Measurements from ENCODE around the gene IFITM10.

Gene IFITM10

DNA sequence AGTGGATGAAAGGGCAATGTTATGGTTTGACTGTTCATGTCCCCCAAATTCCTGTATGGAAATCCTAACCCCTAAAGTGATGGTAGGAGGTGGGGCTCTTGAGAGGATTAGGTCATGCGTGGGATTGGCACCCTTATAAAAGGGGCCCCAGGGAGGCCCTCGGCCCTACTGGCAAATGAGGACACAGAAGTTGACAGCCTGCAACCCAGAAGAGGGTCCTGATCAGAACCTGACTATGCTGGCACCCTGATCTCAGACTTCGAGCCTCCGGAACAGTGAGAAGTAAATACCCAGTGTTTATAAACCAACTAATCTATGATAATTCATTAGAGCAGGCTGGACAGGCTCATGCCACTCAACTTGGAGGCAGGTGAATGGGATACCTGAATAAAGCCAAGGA lies 8.7 kb downstream of the IFITM10 start:
- H3K4me1 ChIP-seq, result peaks cover 0 to 10% (median 8%) of the 10 kb centered on the region in 4 donors
- H3K9me3 ChIP-seq, result peaks cover 0 to 8% (median 6%) of the 10 kb centered on the region in 3 donors
- no peaks in the 10 kb centered on the region for H3K36me3 ChIP-seq
- H3K27me3 ChIP-seq, result peaks cover 0 to 4% of the 10 kb centered on the region in 2 donors
- intact Hi-C loops (cut with DNase I; ENCODE audit: low total_unique reads), result no loop called here
- no peak overlapping the region for H3K4me3 ChIP-seq
- TF ChIP-seq, protein P1, sequence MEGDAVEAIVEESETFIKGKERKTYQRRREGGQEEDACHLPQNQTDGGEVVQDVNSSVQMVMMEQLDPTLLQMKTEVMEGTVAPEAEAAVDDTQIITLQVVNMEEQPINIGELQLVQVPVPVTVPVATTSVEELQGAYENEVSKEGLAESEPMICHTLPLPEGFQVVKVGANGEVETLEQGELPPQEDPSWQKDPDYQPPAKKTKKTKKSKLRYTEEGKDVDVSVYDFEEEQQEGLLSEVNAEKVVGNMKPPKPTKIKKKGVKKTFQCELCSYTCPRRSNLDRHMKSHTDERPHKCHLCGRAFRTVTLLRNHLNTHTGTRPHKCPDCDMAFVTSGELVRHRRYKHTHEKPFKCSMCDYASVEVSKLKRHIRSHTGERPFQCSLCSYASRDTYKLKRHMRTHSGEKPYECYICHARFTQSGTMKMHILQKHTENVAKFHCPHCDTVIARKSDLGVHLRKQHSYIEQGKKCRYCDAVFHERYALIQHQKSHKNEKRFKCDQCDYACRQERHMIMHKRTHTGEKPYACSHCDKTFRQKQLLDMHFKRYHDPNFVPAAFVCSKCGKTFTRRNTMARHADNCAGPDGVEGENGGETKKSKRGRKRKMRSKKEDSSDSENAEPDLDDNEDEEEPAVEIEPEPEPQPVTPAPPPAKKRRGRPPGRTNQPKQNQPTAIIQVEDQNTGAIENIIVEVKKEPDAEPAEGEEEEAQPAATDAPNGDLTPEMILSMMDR (IDR thresholded peaks at IDR 0.05), result no peak
- no peak overlapping the region for H3K27ac ChIP-seq
- peak in 1 of 2 donors; percentile 55 for DNase-seq

DNA sequence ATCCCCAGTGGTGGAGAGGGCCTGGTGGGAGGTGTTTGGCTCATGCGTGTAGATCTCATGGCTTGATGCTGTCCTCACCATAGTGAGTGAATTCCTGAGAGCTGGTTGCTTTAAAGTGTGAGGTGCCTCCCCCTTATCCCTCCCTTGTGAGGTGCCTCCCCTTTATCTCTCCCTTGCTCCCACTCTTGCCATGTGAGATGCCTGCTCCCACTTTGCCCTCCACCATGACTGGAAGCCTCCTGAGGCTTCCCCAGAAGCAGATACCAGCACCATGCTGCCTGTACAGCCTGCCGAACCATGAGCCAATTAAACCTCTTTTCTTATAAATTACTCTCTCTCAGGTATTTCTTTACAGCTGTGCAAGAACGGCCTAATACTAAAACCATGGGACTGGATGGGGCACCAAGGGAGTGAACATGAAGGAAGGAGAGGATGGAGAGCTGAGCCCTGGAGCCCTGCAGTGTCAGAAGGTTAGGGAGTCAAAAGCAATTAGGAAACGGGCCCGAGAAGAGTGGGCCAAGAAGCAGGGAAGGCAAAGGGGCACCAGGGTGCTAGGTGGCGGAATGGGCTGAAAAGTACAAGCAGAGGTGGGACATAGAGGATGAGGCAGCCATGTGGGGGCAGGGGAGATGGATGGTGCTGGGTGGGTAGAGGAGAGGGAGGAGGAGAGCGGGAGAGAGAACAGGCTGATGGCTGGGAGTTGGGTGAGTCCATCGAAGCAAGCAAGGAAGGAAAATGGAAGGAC lies 9.4 kb downstream of the IFITM10 start:
- H3K4me1 ChIP-seq, result peaks cover 0 to 8% (median 6%) of the 10 kb centered on the region in 4 donors
- TF ChIP-seq, protein P1 (IDR thresholded peaks at IDR 0.05), result no peak
- no peak overlapping the region for H3K27ac ChIP-seq
- DNase-seq, result peak in 1 of 2 donors; percentile 59
- peaks cover 0 to 13% (median 9%) of the 10 kb centered on the region in 3 donors for H3K9me3 ChIP-seq
- H3K36me3 ChIP-seq, result no peaks in the 10 kb centered on the region
- no peak overlapping the region for H3K4me3 ChIP-seq
- H3K27me3 ChIP-seq, result peaks cover 0 to 11% of the 10 kb centered on the region in 2 donors
- intact Hi-C loops (cut with DNase I; ENCODE audit: low total_unique reads), result no loop called here

DNA sequence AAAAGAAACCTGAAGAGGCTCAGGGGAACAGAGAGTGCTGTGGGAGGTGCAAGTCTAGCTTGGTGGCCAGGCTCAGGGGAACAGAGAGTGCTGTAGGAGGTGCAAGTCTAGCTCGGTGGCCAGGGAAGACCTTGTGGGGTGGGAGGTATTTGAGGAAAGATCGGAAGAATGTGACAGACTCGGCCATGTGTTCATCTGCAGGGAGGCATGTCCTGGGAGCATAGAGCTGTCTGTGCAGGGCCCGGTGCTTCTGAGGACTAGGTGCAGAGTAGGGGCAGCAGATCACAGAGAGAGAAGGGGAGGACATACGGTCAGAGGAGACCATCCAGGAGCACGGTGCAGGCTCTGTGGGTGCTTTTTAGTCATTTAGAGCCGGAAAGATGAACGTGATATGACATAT lies 10.8 kb downstream of the IFITM10 start:
- TF ChIP-seq, protein P1 (IDR thresholded peaks at IDR 0.05), result no peak
- peak in 1 of 2 donors; percentile 59 for DNase-seq
- Histone ChIP-seq H3K4me3 (no peak overlapping the region), H3K9me3 (peaks cover 0 to 13% (median 9%) of the 10 kb centered on the region in 3 donors), H3K27me3 (peaks cover 0 to 20% of the 10 kb centered on the region in 2 donors), H3K27ac (no peak overlapping the region), H3K36me3 (no peaks in the 10 kb centered on the region), H3K4me1 (peaks cover 0 to under 1% (median under 1%) of the 10 kb centered on the region in 4 donors)
- intact Hi-C loops (cut with DNase I; ENCODE audit: low total_unique reads), result no loop called here

DNA sequence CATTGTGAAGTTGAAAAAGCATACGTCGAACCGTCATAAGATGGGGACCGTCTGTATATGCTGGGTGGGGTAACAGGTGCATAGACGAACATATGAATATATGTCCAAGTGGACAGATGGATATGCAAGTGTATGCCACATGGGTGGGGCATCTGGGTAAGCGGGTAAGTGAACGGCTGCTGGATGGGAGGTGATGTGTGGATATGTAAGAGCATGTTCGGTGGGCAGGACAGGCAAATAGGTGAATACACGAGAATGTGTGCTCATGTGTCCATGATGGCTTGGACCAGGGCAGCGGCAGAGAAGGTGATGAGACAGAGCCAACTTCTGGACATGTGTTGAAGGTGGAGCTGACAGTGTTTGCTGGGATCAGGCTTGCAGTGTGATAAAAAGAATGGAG lies 12.0 kb downstream of the IFITM10 start:
- Histone ChIP-seq H3K9me3 (peaks cover 0 to 13% (median 9%) of the 10 kb centered on the region in 3 donors), H3K27ac (no peak overlapping the region), H3K36me3 (no peaks in the 10 kb centered on the region), H3K27me3 (peaks cover 0 to 32% of the 10 kb centered on the region in 2 donors), H3K4me1 (no peaks in the 10 kb centered on the region), H3K4me3 (no peak overlapping the region)
- DNase-seq, result peak in 1 of 2 donors; percentile 40
- TF ChIP-seq, protein P1 (IDR thresholded peaks at IDR 0.05), result no peak
- intact Hi-C loops (cut with DNase I; ENCODE audit: low total_unique reads), result no loop called here

DNA sequence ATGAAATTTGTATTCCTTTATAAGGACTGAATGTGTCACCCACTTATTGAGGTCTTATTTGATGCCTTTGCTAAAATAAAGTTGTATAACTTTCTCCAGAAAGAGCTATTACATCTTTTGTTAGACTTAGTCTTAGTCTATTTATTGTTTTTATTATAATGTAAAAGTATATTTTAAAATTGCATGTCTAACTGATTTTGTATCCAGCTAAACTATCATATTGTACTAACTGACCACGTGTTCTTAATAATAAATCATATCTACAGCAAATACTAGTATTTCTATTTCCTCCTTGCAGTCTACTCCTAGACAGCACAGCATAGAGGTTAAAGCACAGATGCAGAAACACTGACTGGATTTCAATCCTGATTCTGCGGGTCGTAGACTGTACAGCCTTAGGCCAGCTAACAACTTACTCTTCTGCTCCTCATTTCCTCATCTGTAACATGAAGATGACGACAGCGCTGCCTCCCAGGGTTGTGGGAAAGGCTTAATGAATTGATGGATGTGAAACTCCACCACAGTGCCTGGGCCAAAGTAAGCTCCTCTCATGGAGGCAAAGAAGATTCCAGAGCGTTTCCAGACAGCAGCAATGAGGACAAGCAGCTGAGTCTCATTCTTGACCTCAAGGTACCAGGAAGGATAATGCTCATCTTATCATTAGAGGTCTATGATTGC lies 13.2 kb downstream of the IFITM10 start:
- intact Hi-C loops (cut with DNase I; ENCODE audit: low total_unique reads), result no loop called here
- no peaks in the 10 kb centered on the region for H3K36me3 ChIP-seq
- H3K4me1 ChIP-seq, result no peaks in the 10 kb centered on the region

More for the DNA sequence above, 13.2 kb downstream of the IFITM10 start:
- no peak overlapping the region for H3K4me3 ChIP-seq
- TF ChIP-seq, protein P1 (IDR thresholded peaks at IDR 0.05), result no peak
- peak in 1 of 2 donors; percentile 35 for DNase-seq
- H3K27me3 ChIP-seq, result peaks cover 0 to 44% of the 10 kb centered on the region in 2 donors
- peaks cover 0 to 13% (median 9%) of the 10 kb centered on the region in 3 donors for H3K9me3 ChIP-seq
- no peak overlapping the region for H3K27ac ChIP-seq

All from tibial artery (tissue), 4 donors.